Measurements from ENCODE around the gene IQGAP1. TPM values are rescaled to one million over a fixed set of nuclear protein-coding genes. Genes with fewer than 3 reads are reported as not detected.
A peak's percentile ranks its signal among the peaks of the same experiment; 100 is the strongest.
"Not testable (repeated sequence)": the region's sequence is repeated elsewhere in the genome, so short reads cannot be mapped to it uniquely, and the experiment has no call there.

Gene IQGAP1
- total RNA-seq, 8 experiments from 2014 or later = 15.6 to 109 (median 44.6) TPM

DNA sequence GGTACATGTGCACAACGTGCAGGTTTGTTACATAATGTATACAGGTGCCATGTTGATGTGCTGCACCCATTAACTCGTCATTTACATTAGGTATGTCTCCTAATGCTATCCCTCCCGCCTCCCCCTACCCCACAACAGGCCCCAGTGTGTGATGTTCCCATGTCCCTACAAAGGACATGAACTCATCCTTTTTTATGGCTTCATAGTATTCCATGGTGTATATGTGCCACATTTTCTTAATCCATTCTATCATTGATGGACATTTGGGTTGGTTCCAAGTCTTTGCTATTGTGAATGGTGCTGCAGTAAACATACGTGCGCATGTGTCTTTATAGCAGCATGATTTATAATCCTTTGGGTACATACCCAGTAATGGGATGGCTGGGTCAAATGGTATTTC lies 28.0 kb downstream of the IQGAP1 start:
- H3K4me1 ChIP-seq (replicated peaks in 1 of 2); in situ Hi-C loops (cut with MboI; ENCODE audit: low pct_unique_long_range_greater_than_20kb in 2 of 9, low sequenced_read_pairs in 9 of 9, unreplicated experiment in 9 of 9); H3K27ac ChIP-seq; ATAC-seq (replicated peaks in 6 of 8); H3K4me3 ChIP-seq: not testable (repeated sequence)
- 75 to 100% (median 95%) methylated on average over 1 to 4 of the region's 5 CpGs; no CpG with 5 or more reads in 4 of the 10 experiments for WGBS, 10 experiments

- WGBS, 10 experiments = 84 to 100% (median 90%) methylated on average over 1 to 3 of the region's 4 CpGs; no CpG with 5 or more reads in 4 of the 10 experiments
- in situ Hi-C loops (cut with MboI; ENCODE audit: low pct_unique_long_range_greater_than_20kb in 2 of 9, low sequenced_read_pairs in 9 of 9, unreplicated experiment in 9 of 9) = no loop called here
- H3K4me1 ChIP-seq (replicated peaks in 1 of 2) = peaks cover 0 to 4% of the 10 kb centered on the region in 2 donors
- ATAC-seq (replicated peaks in 6 of 8) = no peak
- H3K4me3 ChIP-seq = no peak overlapping the region
- H3K27ac ChIP-seq = no peak overlapping the region
These were observed 30.6 kb downstream of the IQGAP1 start for GRCh38 chr15:90418627-90419026.

GRCh38 chr15:90419206-90419605 lies 31.2 kb downstream of the IQGAP1 start:
- Histone ChIP-seq H3K4me1 (replicated peaks in 1 of 2) (peaks cover 0 to 4% of the 10 kb centered on the region in 2 donors), H3K4me3 (no peak overlapping the region), H3K27ac (no peak overlapping the region)
- ATAC-seq (replicated peaks in 6 of 8) = peak in 1 of 8 experiments; percentile 8
- in situ Hi-C loops (cut with MboI; ENCODE audit: low pct_unique_long_range_greater_than_20kb in 2 of 9, low sequenced_read_pairs in 9 of 9, unreplicated experiment in 9 of 9) = no loop called here

DNA sequence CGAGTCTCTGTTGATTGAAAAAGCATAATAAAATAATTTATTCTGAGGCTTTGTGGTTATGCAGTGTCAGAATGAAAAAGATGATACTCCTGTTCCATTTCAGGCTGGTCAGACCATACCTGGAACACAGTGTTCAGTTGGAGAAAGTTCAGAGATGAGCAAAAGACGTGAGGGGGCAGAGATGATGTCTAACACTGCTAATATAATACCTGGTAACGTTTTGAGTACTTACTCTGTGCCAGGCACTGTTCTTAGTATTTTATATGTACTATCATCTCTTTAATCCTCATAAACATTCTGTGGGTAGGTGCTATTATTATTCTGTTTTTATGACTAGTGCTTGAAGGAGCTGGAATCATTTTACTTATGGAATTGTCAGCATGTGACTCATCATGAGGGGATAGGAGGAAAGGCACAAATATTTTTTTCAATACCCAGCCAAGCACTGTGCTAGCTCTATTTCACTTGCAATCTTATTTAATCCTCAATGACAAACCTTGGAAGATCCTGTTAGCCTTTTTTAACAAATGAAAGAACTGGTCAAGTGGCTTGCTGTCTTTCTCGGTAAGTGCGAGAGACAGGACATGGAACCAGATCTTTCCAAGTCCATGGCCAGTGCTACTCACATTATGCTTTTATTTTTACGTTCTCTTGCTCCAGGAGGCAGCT lies 31.8 kb downstream of the IQGAP1 start:
- peak; percentile 58 to 92 (median 74) for ATAC-seq (replicated peaks in 6 of 8)
- 0 to 100% (median 50%) methylated on average over 1 to 6 of the region's 6 CpGs for WGBS, 10 experiments
- H3K27ac ChIP-seq = no peak overlapping the region
- in situ Hi-C loops (cut with MboI; ENCODE audit: low pct_unique_long_range_greater_than_20kb in 2 of 9, low sequenced_read_pairs in 9 of 9, unreplicated experiment in 9 of 9) = no loop called here
- peaks cover 0 to 4% of the 10 kb centered on the region in 2 donors for H3K4me1 ChIP-seq (replicated peaks in 1 of 2)
- no peak overlapping the region for H3K4me3 ChIP-seq

DNA sequence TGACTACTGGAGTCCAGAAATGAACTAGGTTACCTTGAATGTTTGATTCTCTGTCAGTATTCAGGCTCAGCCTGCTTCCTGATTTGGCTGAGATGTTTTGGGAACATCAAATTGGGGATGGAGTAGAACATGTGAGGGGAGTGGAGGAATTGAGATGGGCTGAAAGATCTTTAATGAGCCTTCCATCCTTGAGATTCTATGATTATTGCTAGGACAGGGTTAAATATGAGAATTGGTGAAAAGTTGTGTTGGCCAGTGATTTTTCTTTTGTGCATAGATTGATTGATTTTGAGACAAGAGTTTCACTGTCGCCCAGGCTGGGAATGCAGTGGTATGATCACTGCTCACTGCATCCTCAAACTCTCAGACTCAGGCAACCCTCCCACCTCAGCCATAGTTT lies 32.4 kb downstream of the IQGAP1 start:
- H3K4me3 ChIP-seq = no peak overlapping the region
- WGBS, 10 experiments = 100% methylated on average over 1 of the region's 1 CpG; no CpG with 5 or more reads in 8 of the 10 experiments
- no peak for ATAC-seq (replicated peaks in 6 of 8)
- H3K27ac ChIP-seq = no peak overlapping the region
- peaks cover 0 to 4% of the 10 kb centered on the region in 2 donors for H3K4me1 ChIP-seq (replicated peaks in 1 of 2)
- in situ Hi-C loops (cut with MboI; ENCODE audit: low pct_unique_long_range_greater_than_20kb in 2 of 9, low sequenced_read_pairs in 9 of 9, unreplicated experiment in 9 of 9) = no loop called here

DNA sequence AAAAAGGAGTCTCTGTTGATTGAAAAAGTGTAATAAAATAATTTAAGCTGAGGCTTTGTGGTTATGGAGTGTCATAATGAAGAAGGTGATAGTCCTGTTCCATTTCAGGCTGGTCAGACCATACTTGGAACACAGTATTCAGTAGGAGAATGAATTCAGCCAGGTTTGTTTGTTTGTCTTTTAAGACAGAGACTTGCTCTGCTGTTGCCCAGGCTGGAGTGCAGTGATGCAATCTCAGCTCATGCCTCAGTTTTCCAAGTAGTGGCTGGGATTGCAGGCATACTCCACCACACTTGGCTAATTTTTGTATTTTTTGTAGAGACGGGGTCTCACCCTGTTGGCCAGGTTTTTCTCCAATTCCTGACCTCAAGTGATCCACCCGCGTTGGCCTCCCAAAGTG lies 33.5 kb downstream of the IQGAP1 start:
- WGBS, 10 experiments = 0 to 100% (median 94%) methylated on average over 1 to 3 of the region's 3 CpGs; no CpG with 5 or more reads in 3 of the 10 experiments
- Histone ChIP-seq H3K27ac (no peak overlapping the region), H3K4me1 (replicated peaks in 1 of 2) (peaks cover 0 to 4% of the 10 kb centered on the region in 2 donors), H3K4me3 (no peak overlapping the region)
- in situ Hi-C loops (cut with MboI; ENCODE audit: low pct_unique_long_range_greater_than_20kb in 2 of 9, low sequenced_read_pairs in 9 of 9, unreplicated experiment in 9 of 9) = no loop called here
- ATAC-seq (replicated peaks in 6 of 8) = no peak

GRCh38 chr15:90422043-90422442 lies 34.0 kb downstream of the IQGAP1 start:
- peaks cover 0 to 4% of the 10 kb centered on the region in 2 donors for H3K4me1 ChIP-seq (replicated peaks in 1 of 2)
- no peak overlapping the region for H3K27ac ChIP-seq
- H3K4me3 ChIP-seq = no peak overlapping the region
- in situ Hi-C loops (cut with MboI; ENCODE audit: low pct_unique_long_range_greater_than_20kb in 2 of 9, low sequenced_read_pairs in 9 of 9, unreplicated experiment in 9 of 9) = no loop called here
- 38 to 100% (median 64%) methylated on average over 1 to 2 of the region's 2 CpGs for WGBS, 10 experiments
- no peak for ATAC-seq (replicated peaks in 6 of 8)

DNA sequence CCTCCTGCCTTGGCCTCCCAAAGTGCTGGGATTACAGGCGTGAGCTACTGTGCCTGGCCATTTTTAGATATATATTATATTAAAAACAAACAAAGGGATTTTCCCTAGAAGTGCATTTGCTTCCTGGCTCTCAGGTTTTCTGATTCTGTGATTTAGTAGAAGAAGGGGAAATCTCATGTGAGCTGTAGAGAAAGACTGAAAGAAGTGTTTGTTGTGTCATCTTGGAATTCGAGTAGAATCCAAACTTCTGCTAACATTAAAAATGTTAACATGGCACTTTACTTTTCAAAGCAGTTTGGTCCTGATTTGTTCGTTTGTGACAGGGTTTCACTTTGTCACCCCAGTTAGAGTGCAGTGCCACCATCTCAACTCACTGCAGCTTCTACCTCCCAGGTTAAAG lies 34.9 kb downstream of the IQGAP1 start:
- Histone ChIP-seq H3K4me3 (no peak overlapping the region), H3K27ac (no peak overlapping the region), H3K4me1 (replicated peaks in 1 of 2) (peaks cover 0 to 4% of the 10 kb centered on the region in 2 donors)
- WGBS, 10 experiments = 60 to 100% (median 87%) methylated on average over 1 to 3 of the region's 3 CpGs; no CpG with 5 or more reads in 1 of the 10 experiments
- in situ Hi-C loops (cut with MboI; ENCODE audit: low pct_unique_long_range_greater_than_20kb in 2 of 9, low sequenced_read_pairs in 9 of 9, unreplicated experiment in 9 of 9) = no loop called here
- no peak for ATAC-seq (replicated peaks in 6 of 8)

DNA sequence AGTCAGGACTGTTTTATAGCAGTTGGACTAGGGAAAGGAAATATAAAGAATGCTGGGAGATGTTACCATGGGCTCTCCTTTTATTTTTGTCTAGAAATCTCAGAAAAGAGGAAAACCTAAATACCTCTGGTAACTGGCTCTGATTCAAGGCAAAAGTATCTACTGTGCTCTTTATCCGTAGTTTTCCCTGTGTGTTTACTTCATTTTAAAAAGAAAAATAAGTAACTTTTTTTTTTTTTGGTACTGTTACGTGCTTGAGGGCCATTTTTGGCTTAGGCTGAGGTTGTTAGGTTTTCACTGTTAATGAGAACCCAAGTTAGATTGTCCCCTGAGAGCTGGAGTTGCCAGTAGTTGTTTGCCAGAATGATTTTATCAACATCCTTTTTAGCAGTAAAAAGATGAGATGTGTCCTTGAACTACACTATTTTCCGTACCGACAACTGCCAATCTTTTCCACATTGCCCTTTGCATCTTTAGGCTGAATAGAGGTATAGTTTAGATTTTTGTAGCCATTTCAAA lies 35.8 kb downstream of the IQGAP1 start:
- Histone ChIP-seq H3K27ac (no peak overlapping the region), H3K4me1 (replicated peaks in 1 of 2) (peaks cover 0 to 4% of the 10 kb centered on the region in 2 donors), H3K4me3 (no peak overlapping the region)
- in situ Hi-C loops (cut with MboI; ENCODE audit: low pct_unique_long_range_greater_than_20kb in 2 of 9, low sequenced_read_pairs in 9 of 9, unreplicated experiment in 9 of 9) = no loop called here
- ATAC-seq (replicated peaks in 6 of 8) = no peak
- 55 to 100% (median 94%) methylated on average over 2 to 4 of the region's 4 CpGs for WGBS, 10 experiments

DNA sequence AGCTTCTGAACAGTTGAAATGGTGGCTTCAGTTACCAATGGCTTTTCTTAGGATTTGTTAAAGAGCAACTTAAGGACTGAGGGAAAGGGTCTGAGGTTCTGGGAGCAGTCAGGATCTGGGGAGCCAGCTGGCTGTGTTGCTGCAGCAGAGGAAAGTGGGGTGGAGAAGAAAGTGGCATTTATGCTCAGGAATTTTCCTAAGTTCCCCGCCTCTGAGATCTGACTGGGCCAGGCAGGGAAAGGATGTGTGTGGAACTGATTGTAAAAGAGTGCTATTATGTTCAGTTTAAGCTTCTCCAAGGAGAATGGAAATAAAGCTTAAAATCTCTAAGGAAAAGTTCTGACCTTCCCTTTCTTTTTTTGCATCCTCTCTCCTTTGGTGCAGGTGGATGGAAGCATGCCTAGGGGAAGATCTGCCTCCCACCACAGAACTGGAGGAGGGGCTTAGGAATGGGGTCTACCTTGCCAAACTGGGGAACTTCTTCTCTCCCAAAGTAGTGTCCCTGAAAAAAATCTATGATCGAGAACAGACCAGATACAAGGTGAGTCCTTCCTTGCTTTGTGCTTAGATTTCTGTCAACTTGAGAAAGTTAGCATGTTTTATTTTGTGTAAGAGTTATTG lies 37.8 kb downstream of the IQGAP1 start:
- Histone ChIP-seq H3K4me1 (replicated peaks in 1 of 2) (no peaks in the 10 kb centered on the region), H3K27ac (no peak overlapping the region), H3K4me3 (no peak overlapping the region)
- in situ Hi-C loops (cut with MboI; ENCODE audit: low pct_unique_long_range_greater_than_20kb in 2 of 9, low sequenced_read_pairs in 9 of 9, unreplicated experiment in 9 of 9) = no loop called here
- peak in 2 of 8 experiments; percentile 31 to 68 for ATAC-seq (replicated peaks in 6 of 8)
- 95 to 100% (median 100%) methylated on average over 1 to 2 of the region's 2 CpGs; no CpG with 5 or more reads in 7 of the 10 experiments for WGBS, 10 experiments

GRCh38 chr15:90427185-90427584 lies 39.1 kb downstream of the IQGAP1 start:
- WGBS, 10 experiments = 60 to 100% (median 95%) methylated on average over 1 to 5 of the region's 5 CpGs; no CpG with 5 or more reads in 1 of the 10 experiments
- in situ Hi-C loops (cut with MboI; ENCODE audit: low pct_unique_long_range_greater_than_20kb in 2 of 9, low sequenced_read_pairs in 9 of 9, unreplicated experiment in 9 of 9) = no loop called here
- H3K27ac ChIP-seq = no peak overlapping the region
- ATAC-seq (replicated peaks in 6 of 8) = no peak
- H3K4me3 ChIP-seq = no peak overlapping the region
- no peaks in the 10 kb centered on the region for H3K4me1 ChIP-seq (replicated peaks in 1 of 2)

- H3K4me3 ChIP-seq = no peak overlapping the region
- WGBS, 10 experiments = 67 to 100% (median 100%) methylated on average over 1 of the region's 1 CpG; no CpG with 5 or more reads in 1 of the 10 experiments
- ATAC-seq (replicated peaks in 6 of 8) = no peak
- no peaks in the 10 kb centered on the region for H3K4me1 ChIP-seq (replicated peaks in 1 of 2)
- H3K27ac ChIP-seq = no peak overlapping the region
- in situ Hi-C loops (cut with MboI; ENCODE audit: low pct_unique_long_range_greater_than_20kb in 2 of 9, low sequenced_read_pairs in 9 of 9, unreplicated experiment in 9 of 9) = no loop called here
These were observed 44.2 kb downstream of the IQGAP1 start for GRCh38 chr15:90432253-90432652.

DNA sequence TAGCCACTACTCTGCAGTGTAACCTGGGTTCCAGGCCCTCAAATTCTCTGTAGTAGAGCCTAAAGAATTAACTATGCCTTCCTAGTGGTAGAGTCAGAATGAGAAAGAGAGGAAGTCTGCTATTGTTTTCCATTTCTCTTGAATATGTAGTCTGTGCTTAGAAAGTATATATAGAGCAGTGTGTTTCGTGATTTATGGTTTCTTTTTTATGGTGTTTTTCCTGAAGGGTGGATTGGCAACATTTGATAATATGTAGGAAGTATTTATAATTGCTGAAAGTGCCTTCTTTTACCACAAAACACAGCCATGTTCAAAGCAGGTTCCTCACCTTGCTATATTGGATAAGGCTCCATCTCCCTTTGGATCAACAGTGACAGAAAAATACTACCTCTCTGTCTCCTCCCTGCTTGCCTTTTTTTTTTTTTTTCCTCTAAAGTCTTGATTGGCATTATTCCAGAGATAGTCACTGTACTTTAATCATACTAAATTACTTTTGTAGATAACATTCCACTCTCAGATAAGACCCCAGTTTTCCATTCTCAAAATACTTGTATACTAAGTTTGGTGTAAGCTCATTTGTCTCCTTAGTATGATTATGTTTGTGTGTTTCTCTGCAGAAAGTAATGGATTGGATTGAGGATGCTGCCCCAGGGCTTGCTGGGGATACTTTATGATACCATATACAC lies 47.8 kb downstream of the IQGAP1 start:
- Histone ChIP-seq H3K4me1 (replicated peaks in 1 of 2) (no peaks in the 10 kb centered on the region), H3K4me3 (no peak overlapping the region), H3K27ac (no peak overlapping the region)
- in situ Hi-C loops (cut with MboI; ENCODE audit: low pct_unique_long_range_greater_than_20kb in 2 of 9, low sequenced_read_pairs in 9 of 9, unreplicated experiment in 9 of 9) = no loop called here
- WGBS, 10 experiments = 60 to 100% (median 100%) methylated on average over 1 of the region's 1 CpG; no CpG with 5 or more reads in 5 of the 10 experiments
- no peak for ATAC-seq (replicated peaks in 6 of 8)

Data from motor neuron (in vitro differentiated cells).